ENCODE data around the gene DOLPP1. TPM values are rescaled to one million over a fixed set of nuclear protein-coding genes. Genes with fewer than 3 reads are reported as not detected.

The DOLPP1 gene
- total and polyA plus RNA-seq, 4 donors, result 14.6 to 15.6 (median 15.0) TPM

GRCh38 chr9:129069862-129070641, 10.9 kb upstream of the DOLPP1 start:
- DNase-seq (ENCODE audit: low spot score), result peak; percentile 57
- TF ChIP-seq RAD21 (IDR thresholded peaks at IDR 0.05) (peak in 1 of 2 donors; percentile 21), HNF4G (IDR thresholded peaks at IDR 0.05) (no peak), JUND (IDR thresholded peaks at IDR 0.05) (peak in 1 of 2 donors; percentile 62), EGR1 (IDR thresholded peaks at IDR 0.05; ENCODE audit: low read depth in 2 of 2) (no peak), FOXA2 (IDR thresholded peaks at IDR 0.05) (peak; percentile 83), HNF4A (conservative IDR thresholded peaks at IDR 0.05) (peak; percentile 84 to 91), RXRA (IDR thresholded peaks at IDR 0.05) (peak; percentile 83 to 87), NR2F2 (IDR thresholded peaks at IDR 0.05) (no peak), FOXA1 (IDR thresholded peaks at IDR 0.05) (peak; percentile 87), GABPA (IDR thresholded peaks at IDR 0.05 in 1 of 2, conservative IDR thresholded peaks at IDR 0.05 in 1 of 2) (peak in 1 of 2 donors; percentile 8), SP1 (IDR thresholded peaks at IDR 0.05) (peak; percentile 88), YY1 (IDR thresholded peaks at IDR 0.05) (peak; percentile 47), TAF1 (conservative IDR thresholded peaks at IDR 0.05) (no peak)
- TF ChIP-seq, protein P1, sequence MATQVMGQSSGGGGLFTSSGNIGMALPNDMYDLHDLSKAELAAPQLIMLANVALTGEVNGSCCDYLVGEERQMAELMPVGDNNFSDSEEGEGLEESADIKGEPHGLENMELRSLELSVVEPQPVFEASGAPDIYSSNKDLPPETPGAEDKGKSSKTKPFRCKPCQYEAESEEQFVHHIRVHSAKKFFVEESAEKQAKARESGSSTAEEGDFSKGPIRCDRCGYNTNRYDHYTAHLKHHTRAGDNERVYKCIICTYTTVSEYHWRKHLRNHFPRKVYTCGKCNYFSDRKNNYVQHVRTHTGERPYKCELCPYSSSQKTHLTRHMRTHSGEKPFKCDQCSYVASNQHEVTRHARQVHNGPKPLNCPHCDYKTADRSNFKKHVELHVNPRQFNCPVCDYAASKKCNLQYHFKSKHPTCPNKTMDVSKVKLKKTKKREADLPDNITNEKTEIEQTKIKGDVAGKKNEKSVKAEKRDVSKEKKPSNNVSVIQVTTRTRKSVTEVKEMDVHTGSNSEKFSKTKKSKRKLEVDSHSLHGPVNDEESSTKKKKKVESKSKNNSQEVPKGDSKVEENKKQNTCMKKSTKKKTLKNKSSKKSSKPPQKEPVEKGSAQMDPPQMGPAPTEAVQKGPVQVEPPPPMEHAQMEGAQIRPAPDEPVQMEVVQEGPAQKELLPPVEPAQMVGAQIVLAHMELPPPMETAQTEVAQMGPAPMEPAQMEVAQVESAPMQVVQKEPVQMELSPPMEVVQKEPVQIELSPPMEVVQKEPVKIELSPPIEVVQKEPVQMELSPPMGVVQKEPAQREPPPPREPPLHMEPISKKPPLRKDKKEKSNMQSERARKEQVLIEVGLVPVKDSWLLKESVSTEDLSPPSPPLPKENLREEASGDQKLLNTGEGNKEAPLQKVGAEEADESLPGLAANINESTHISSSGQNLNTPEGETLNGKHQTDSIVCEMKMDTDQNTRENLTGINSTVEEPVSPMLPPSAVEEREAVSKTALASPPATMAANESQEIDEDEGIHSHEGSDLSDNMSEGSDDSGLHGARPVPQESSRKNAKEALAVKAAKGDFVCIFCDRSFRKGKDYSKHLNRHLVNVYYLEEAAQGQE (IDR thresholded peaks at IDR 0.05), result no peak
- TF ChIP-seq, protein P2, sequence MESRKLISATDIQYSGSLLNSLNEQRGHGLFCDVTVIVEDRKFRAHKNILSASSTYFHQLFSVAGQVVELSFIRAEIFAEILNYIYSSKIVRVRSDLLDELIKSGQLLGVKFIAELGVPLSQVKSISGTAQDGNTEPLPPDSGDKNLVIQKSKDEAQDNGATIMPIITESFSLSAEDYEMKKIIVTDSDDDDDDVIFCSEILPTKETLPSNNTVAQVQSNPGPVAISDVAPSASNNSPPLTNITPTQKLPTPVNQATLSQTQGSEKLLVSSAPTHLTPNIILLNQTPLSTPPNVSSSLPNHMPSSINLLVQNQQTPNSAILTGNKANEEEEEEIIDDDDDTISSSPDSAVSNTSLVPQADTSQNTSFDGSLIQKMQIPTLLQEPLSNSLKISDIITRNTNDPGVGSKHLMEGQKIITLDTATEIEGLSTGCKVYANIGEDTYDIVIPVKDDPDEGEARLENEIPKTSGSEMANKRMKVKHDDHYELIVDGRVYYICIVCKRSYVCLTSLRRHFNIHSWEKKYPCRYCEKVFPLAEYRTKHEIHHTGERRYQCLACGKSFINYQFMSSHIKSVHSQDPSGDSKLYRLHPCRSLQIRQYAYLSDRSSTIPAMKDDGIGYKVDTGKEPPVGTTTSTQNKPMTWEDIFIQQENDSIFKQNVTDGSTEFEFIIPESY (IDR thresholded peaks at IDR 0.05), result peak; percentile 17
- TF ChIP-seq, protein P3, sequence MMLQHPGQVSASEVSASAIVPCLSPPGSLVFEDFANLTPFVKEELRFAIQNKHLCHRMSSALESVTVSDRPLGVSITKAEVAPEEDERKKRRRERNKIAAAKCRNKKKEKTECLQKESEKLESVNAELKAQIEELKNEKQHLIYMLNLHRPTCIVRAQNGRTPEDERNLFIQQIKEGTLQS (IDR thresholded peaks at IDR 0.05), result no peak
- TF ChIP-seq, protein P4, sequence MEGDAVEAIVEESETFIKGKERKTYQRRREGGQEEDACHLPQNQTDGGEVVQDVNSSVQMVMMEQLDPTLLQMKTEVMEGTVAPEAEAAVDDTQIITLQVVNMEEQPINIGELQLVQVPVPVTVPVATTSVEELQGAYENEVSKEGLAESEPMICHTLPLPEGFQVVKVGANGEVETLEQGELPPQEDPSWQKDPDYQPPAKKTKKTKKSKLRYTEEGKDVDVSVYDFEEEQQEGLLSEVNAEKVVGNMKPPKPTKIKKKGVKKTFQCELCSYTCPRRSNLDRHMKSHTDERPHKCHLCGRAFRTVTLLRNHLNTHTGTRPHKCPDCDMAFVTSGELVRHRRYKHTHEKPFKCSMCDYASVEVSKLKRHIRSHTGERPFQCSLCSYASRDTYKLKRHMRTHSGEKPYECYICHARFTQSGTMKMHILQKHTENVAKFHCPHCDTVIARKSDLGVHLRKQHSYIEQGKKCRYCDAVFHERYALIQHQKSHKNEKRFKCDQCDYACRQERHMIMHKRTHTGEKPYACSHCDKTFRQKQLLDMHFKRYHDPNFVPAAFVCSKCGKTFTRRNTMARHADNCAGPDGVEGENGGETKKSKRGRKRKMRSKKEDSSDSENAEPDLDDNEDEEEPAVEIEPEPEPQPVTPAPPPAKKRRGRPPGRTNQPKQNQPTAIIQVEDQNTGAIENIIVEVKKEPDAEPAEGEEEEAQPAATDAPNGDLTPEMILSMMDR (IDR thresholded peaks at IDR 0.05; ENCODE audit: low read depth, low read length, missing input control), result peak; percentile 26
- TF ChIP-seq, protein P5, sequence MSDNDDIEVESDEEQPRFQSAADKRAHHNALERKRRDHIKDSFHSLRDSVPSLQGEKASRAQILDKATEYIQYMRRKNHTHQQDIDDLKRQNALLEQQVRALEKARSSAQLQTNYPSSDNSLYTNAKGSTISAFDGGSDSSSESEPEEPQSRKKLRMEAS (IDR thresholded peaks at IDR 0.05), result peak; percentile 88
- Histone ChIP-seq H3K27ac (ENCODE audit: low read depth in 1 of 2, low read length in 2 of 2) (peak overlapping the region; percentile 88 to 90), H3K4me3 (ENCODE audit: low read depth in 1 of 3, low read length in 3 of 3) (no peak overlapping the region), H3K36me3 (ENCODE audit: control insufficient read depth in 4 of 4, insufficient read depth in 3 of 4, low read depth in 1 of 4, low read length in 3 of 4) (peaks cover 0 to 6% (median 0%) of the 10 kb centered on the region in 4 donors), H3K9me3 (ENCODE audit: control insufficient read depth in 4 of 4, low read length in 3 of 4) (no peaks in the 10 kb centered on the region), H3K4me1 (ENCODE audit: control insufficient read depth in 4 of 4, insufficient read depth in 4 of 4, low read length in 3 of 4) (peaks cover 18 to 50% (median 34%) of the 10 kb centered on the region in 4 donors), H3K27me3 (ENCODE audit: control insufficient read depth in 4 of 4, insufficient read depth in 4 of 4, low read length in 3 of 4) (no peaks in the 10 kb centered on the region), H3K9ac (ENCODE audit: low read depth in 1 of 2, low read length in 2 of 2) (peak overlapping the region in 1 of 2 donors; percentile 33)
- 75% methylated on average over 26 of the region's 26 CpGs for WGBS
